DOHH2 (cell line): ENCODE measurements around the gene OXSR1.

Experiments used
- EZH2phosphoT487 ChIP-seq: fragments of 200-600 bp; sonication (generic); IDR thresholded peaks from 2 replicates; pipeline ENCODE4 v1.6.1; 2017; ENCODE audit warnings: borderline replicate concordance, mild to moderate bottlenecking, antibody characterized with exemption, low read length, moderate library complexity, mixed read lengths
- TF ChIP-seq, protein P1 (sequence below): fragments of 200-600 bp; sonication (generic); IDR thresholded peaks from one replicate; pipeline ENCODE4 v1.5.1; 2014; ENCODE audit warnings: antibody characterized with exemption, mild to moderate bottlenecking, low read depth, low read length; ENCODE audit not compliant: poor library complexity, severe bottlenecking

GRCh38 chr3:38117163-38117716, 48.1 kb upstream of the OXSR1 start:
- TF ChIP-seq, protein P1, sequence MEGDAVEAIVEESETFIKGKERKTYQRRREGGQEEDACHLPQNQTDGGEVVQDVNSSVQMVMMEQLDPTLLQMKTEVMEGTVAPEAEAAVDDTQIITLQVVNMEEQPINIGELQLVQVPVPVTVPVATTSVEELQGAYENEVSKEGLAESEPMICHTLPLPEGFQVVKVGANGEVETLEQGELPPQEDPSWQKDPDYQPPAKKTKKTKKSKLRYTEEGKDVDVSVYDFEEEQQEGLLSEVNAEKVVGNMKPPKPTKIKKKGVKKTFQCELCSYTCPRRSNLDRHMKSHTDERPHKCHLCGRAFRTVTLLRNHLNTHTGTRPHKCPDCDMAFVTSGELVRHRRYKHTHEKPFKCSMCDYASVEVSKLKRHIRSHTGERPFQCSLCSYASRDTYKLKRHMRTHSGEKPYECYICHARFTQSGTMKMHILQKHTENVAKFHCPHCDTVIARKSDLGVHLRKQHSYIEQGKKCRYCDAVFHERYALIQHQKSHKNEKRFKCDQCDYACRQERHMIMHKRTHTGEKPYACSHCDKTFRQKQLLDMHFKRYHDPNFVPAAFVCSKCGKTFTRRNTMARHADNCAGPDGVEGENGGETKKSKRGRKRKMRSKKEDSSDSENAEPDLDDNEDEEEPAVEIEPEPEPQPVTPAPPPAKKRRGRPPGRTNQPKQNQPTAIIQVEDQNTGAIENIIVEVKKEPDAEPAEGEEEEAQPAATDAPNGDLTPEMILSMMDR: no peak
- TF ChIP-seq EZH2phosphoT487: no peak
